Tibial nerve (tissue), 4 donors: ENCODE results near the gene PELO.
A peak's percentile ranks its signal among the peaks of the same experiment; 100 is the strongest.

Source experiments
- EP300 ChIP-seq, 2 donors: sonication (generic); formaldehyde crosslinking; IDR thresholded peaks; one replicate each; pipeline ENCODE4 v1.6.1; 2017; ENCODE audit warnings: antibody characterized with exemption in 2 of 2, mild to moderate bottlenecking in 1 of 2
- POLR2A ChIP-seq, 2 donors: fragments of 450-650 bp; IDR thresholded peaks; one replicate each; pipeline ENCODE4 v1.6.1; 2017; ENCODE audit warnings: antibody characterized with exemption in 2 of 2, mild to moderate bottlenecking in 2 of 2, moderate library complexity in 2 of 2
- TF ChIP-seq, protein P1 (sequence below), 5 experiments: fragments of 200-600 bp in 3 of 5; fragments of 450-650 bp in 2 of 5; sonication (generic) in 3 of 5; IDR thresholded peaks; one replicate each; pipeline ENCODE4 v1.5.1; 2016 to 2019; ENCODE audit warnings: antibody characterized with exemption in 5 of 5, mild to moderate bottlenecking in 3 of 5, moderate library complexity in 2 of 5

DNA sequence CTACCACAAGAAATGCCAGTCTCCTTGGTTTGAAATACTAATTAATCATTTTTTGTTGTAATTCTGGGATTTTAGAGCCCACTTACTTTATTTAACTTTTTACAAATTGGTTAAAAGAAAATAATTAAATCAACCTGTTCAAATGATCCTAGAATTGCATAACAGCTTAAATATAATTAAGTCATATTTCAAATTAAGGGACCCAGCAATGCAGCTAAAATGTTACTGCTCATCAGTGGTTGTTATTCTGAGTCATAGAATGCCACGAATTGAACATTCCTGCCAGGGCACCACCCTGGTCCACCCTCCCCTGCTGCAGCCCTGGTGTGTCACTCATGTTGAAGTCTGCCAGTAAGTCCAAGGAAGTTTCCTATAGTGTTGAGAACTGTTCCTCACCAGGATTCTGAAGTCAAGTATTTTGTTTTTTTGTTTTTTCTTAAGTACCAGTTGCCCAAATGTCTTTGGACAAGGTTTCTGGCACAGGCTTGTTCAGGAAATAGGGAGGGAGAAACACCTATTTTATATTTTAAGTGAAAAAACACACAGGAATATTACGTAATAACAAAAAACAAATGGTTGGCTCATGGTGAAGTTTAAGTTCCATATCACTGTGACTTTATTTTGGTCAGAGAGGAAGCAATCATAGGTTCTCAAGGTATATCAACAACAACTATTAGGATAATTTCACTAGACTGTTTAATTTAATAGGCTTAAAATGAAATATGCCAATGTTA lies 4.3 kb upstream of the PELO start:
- TF ChIP-seq, protein P1, sequence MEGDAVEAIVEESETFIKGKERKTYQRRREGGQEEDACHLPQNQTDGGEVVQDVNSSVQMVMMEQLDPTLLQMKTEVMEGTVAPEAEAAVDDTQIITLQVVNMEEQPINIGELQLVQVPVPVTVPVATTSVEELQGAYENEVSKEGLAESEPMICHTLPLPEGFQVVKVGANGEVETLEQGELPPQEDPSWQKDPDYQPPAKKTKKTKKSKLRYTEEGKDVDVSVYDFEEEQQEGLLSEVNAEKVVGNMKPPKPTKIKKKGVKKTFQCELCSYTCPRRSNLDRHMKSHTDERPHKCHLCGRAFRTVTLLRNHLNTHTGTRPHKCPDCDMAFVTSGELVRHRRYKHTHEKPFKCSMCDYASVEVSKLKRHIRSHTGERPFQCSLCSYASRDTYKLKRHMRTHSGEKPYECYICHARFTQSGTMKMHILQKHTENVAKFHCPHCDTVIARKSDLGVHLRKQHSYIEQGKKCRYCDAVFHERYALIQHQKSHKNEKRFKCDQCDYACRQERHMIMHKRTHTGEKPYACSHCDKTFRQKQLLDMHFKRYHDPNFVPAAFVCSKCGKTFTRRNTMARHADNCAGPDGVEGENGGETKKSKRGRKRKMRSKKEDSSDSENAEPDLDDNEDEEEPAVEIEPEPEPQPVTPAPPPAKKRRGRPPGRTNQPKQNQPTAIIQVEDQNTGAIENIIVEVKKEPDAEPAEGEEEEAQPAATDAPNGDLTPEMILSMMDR (IDR thresholded peaks at IDR 0.05), result no peak
- no peak for TF ChIP-seq POLR2A (IDR thresholded peaks at IDR 0.05)
- TF ChIP-seq EP300 (IDR thresholded peaks at IDR 0.05), result peak in 1 of 2 donors; percentile 12
